Left cardiac atrium (tissue), 4 donors: Measurements from ENCODE around the gene FNDC3B. TPM values are rescaled to one million over a fixed set of nuclear protein-coding genes. Genes with fewer than 3 reads are reported as not detected.

Experiments used
- ATAC-seq, 2 donors: fragments of 200-7000 bp; cut with Tn5 transposase; one replicate each; pipeline ENCODE4 v1.9.1; 2020; ENCODE audit warnings: mild to moderate bottlenecking in 2 of 2, moderate library complexity in 2 of 2
- DNase-seq: peaks from one replicate; pipeline ENCODE4 v3.0.0-alpha.2; 2020
- intact Hi-C, 2 donors: fragments of 100-400 bp; cut with DNase I; formaldehyde crosslinking; loops; one replicate each; pipeline versions ENCODE4 v1.14.1 to v1.15.1; 2022 to 2023
- total RNA-seq, 2 donors: library from RNA; stranded (reverse); fragmentation: NEBNext Ultra II Directional; extraction: Animal tissue kit (Norgen Biotek cat#: 25700); gene quantifications; one replicate each; pipeline ENCODE4 v1.2.1, GENCODE V29; 2021
- donor health status: DM: no; HTN: yes; CAD: no.
- donor health status: DM: no; HTN: yes; CAD: no; lungs with severe emphysema.
- donor health status: DM: yes; HTN: yes; CAD: no.
- donor health status: Dilated cardiomyopathy.

Gene FNDC3B
- total RNA-seq, 2 donors from 2014 or later, result 82.4 to 98.3 TPM

- intact Hi-C loops, result no loop called here
- ATAC-seq (no peak), DNase-seq (no peak)
These were observed 128.7 kb downstream of the FNDC3B start for GRCh38 chr3:172167892-172168648.

- ATAC-seq (no peak), DNase-seq (no peak)
- intact Hi-C loops, result no loop called here
These were observed 130.8 kb downstream of the FNDC3B start for GRCh38 chr3:172170073-172170709.

GRCh38 chr3:172170841-172171240 is 131.5 kb downstream of the FNDC3B start:
- intact Hi-C loops, result no loop called here
- no peak for ATAC-seq

GRCh38 chr3:172171396-172172075 is 132.2 kb downstream of the FNDC3B start:
- ATAC-seq (no peak), DNase-seq (no peak)
- intact Hi-C loops, result no loop called here

More at GRCh38 chr3:172170841-172171240, 131.5 kb downstream of the FNDC3B start:
- no peak for DNase-seq

GRCh38 chr3:172173316-172174254 is 134.2 kb downstream of the FNDC3B start:
- ATAC-seq (no peak), DNase-seq (no peak)
- intact Hi-C loops, result no loop called here

- DNase-seq (no peak), ATAC-seq (no peak)
- intact Hi-C loops, result no loop called here
These were observed 135.3 kb downstream of the FNDC3B start for GRCh38 chr3:172174513-172175253.

- DNase-seq (no peak), ATAC-seq (no peak)
- intact Hi-C loops, result no loop called here
These were observed 135.8 kb downstream of the FNDC3B start for GRCh38 chr3:172175254-172175599.

GRCh38 chr3:172176061-172176770 is 136.8 kb downstream of the FNDC3B start:
- DNase-seq, result no peak
- intact Hi-C loops, result no loop called here
- ATAC-seq, result no peak

GRCh38 chr3:172177046-172177445 is 137.7 kb downstream of the FNDC3B start:
- intact Hi-C loops, result no loop called here
- ATAC-seq, result no peak
- no peak for DNase-seq

- DNase-seq (no peak), ATAC-seq (no peak)
- intact Hi-C loops, result no loop called here
These were observed 138.5 kb downstream of the FNDC3B start for GRCh38 chr3:172177803-172178316.

- DNase-seq, result no peak
- no peak for ATAC-seq
- intact Hi-C loops, result no loop called here
These were observed 140.5 kb downstream of the FNDC3B start for GRCh38 chr3:172179680-172180399.

- DNase-seq (no peak), ATAC-seq (no peak)
- intact Hi-C loops, result no loop called here
These were observed 141.1 kb downstream of the FNDC3B start for GRCh38 chr3:172180473-172180872.

- DNase-seq (no peak), ATAC-seq (peak in 1 of 2 donors; percentile 63)
- intact Hi-C loops, result no loop called here
These were observed 142.7 kb downstream of the FNDC3B start for GRCh38 chr3:172181932-172182586.

GRCh38 chr3:172182797-172183196 is 143.4 kb downstream of the FNDC3B start:
- ATAC-seq (no peak), DNase-seq (no peak)
- intact Hi-C loops, result no loop called here

GRCh38 chr3:172184106-172184822 is 144.9 kb downstream of the FNDC3B start:
- intact Hi-C loops, result no loop called here
- no peak for DNase-seq

GRCh38 chr3:172185907-172186306 is 146.5 kb downstream of the FNDC3B start:
- no peak for ATAC-seq
- intact Hi-C loops, result no loop called here
- DNase-seq, result no peak

More at GRCh38 chr3:172184106-172184822, 144.9 kb downstream of the FNDC3B start:
- ATAC-seq, result no peak
